Suppressor macrophage treated with lipopolysaccharide for 1 hour (primary cell): Measurements from ENCODE around the gene PIK3R2.

Experiments
- DNase-seq, 3 donors: peaks; one replicate each; pipeline ENCODE4 v3.0.0-alpha.2; 2020 to 2022

PIK3R2 gene

GRCh38 chr19:18174983-18175382 lies 22.0 kb downstream of the PIK3R2 start:
- no peak for DNase-seq

- peak; percentile 39 to 63 (median 53) for DNase-seq
Measured at GRCh38 chr19:18176367-18177310, 23.7 kb downstream of the PIK3R2 start.

DNA sequence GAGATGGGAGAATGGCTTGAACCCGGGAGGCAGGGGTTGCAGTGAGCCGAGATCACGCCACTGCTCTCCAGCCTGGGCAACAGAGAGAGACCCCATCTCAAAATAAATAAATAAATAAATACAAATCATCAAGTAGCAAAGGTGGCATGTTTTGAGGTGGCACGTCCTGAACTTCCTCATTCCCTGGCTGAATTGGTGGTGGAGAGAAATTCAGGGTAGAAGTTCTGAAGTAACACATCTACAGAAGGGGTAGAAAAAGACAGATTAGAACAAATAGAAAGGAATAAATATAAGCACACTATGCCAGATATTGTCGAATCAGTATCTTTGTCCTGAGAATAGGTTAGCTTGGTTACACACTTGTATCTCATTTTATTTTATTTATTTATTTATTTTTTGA lies 27.0 kb downstream of the PIK3R2 start:
- DNase-seq = no peak

DNA sequence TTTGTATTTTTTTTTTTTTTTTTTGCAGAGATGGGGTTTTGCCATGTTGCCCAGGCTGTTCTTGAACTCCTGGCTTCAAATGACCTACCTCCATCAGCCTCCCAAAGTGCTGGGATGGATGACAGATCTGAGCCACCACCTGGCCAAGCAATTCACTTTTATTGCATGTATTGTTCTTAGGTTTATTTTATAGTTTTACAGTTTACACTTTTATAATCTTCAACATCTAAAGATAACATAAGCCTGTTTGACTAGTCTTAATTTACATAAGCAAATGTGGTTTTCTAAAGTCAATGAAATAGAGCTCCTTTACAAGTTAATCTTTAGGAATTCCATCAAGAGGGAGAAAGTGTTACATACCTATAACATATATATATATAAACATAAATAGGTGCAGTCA lies 30.6 kb downstream of the PIK3R2 start:
- DNase-seq = no peak

DNA sequence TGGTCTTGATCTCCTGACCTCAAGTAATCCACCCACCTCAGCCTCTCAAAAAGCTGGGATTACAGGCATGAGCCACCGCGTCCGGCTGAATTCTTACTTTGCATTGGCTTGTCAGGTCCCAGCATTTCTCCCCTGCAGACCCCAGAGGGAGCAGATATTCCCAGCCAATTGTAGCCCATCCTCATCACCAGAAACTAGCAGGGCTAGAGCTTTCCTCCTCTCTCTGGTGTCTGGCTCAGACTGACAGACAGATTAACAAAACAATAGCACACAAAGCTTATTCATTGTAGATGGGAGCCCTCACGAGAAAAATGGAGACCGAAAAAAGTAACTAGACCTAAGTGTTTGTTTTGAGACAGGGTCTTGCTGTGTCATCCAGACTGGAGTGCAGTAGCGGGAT lies 32.6 kb downstream of the PIK3R2 start:
- DNase-seq = no peak

DNA sequence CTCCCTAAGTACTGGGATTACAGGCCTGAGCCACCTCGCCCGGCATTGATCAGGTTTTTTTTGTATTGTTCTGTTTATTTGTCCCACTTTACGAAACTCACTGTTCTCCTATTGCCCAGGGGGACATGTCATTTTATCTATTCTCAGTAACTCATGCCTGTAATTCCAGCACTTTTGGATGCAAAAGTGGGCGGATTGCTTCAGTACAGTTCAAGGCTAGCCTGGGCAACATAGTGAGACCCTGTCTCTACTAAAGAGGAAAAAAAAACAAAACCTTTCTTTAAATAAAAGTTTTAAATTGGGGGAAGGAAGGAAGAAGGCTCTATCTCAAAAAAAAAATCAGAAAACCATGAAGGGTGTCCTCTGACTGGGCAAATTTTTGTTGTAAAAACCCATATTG lies 37.3 kb downstream of the PIK3R2 start:
- DNase-seq = no peak

DNA sequence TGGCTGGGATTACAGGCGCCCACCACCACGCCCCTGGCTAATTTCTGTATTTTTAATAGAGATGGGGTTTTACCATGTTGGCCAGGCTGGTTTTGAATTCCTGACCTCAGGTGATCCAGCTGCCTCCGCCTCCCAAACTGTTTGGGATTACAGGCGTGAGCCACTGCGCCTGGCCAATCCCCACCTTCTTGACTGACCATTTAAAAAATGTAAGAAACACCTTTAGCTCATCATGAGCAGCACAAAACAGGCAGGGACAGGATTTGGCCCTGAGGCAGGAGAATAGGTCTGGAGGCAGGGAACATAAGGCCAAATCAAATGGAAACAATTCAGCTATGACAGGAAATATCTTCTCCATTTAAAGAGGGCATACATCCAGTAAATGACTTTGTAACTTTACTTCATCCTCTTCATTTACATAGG lies 38.7 kb downstream of the PIK3R2 start:
- no peak for DNase-seq

DNA sequence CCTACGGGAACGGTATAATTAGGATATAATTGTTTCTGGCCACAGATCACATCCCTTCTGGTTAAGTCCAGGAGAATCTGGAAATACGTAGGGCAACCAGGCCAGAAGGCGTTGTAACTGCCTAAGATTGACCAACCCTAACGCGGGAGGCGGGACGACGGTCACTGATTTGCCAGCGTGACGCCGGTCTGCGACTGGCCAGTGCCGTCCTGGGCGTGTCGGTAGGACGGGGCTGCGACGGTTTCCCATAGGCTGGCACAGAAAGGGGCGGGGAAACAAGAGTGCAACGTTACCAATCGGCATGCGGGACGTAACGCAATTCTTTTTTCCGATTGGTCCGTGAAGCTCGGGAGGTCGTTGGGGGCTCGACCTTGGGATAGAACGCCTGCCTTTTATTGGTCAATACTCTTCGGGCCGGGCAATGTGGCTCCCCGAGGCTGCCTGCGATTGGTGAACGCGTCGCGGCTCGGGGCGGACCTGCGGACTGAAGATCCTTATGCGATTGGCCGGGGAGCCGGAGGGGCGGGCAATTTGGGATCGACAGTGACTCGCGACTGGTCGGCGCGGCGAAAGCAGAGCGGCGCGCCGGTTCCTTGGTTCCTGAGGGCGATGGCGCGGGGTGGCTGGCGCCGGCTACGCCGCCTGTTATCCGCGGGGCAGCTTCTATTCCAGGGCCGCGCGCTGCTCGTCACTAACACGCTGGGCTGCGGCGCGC lies 39.9 kb downstream of the PIK3R2 start, which contains the start of gene MPV17L2:
TSS of gene MPV17L2 (plus strand) at position 546 of the 715 bp plus-strand sequence. CDS start at position 610, 64 bp downstream.
- DNase-seq = peak; percentile 99 to 100 (median 100)

DNA sequence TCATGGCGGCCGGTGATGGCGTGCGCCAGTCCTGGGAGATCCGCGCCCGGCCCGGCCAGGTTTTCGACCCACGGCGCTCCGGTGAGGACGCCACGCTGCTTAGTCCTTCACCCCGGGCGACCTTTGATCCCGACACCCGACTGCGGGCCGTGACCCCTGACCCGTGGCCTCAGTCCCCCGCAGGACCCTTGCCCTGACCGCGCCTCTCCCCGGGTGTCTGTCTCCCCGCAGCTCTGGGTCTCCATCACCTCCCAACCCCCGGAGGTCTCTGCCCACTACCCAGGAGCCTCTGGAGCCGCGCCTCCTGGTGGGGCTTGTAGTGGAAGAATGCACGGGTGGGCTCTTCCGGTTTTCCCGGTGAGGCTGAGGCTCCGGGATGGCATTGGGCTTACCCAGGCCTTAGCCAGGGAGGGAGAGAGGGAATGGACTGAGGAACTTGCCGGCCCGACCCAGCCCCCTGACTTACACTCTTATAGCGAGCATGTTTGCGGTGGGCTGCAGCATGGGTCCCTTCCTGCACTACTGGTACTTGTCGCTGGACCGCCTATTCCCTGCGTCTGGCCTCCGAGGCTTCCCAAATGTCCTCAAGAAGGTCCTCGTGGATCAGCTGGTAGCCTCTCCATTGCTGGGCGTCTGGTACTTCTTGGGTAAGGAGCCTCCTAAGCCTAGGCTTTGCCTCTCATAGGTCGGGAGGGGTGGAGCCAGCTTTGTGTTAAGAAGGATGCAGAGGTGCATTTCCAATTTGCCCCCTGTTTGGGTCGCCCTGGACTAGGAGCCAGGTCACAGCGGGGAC lies 40.6 kb downstream of the PIK3R2 start:
- peak in 1 of 3 donors; percentile 17 for DNase-seq

DNA sequence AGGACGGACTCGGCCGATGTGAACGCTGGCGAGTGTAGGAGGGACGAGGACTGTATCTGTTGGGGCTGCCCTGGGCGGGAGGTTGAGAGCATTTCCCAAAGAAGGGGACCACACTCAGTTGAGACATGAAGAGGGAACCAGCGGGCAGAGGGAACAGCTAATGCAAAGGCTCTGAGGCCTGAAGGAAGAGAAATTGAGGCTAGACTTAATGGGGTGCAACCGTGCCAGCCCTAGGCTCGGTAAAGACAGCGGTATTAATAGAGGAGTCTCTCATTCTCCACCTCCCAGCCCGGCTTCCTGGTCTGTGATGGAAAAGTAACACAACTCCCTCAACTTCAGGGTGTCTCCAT lies 41.2 kb downstream of the PIK3R2 start:
- no peak for DNase-seq

GRCh38 chr19:18194554-18195238 lies 41.7 kb downstream of the PIK3R2 start:
- peak; percentile 39 to 63 (median 50) for DNase-seq

GRCh38 chr19:18196511-18196845 lies 43.5 kb downstream of the PIK3R2 start:
- no peak for DNase-seq

DNA sequence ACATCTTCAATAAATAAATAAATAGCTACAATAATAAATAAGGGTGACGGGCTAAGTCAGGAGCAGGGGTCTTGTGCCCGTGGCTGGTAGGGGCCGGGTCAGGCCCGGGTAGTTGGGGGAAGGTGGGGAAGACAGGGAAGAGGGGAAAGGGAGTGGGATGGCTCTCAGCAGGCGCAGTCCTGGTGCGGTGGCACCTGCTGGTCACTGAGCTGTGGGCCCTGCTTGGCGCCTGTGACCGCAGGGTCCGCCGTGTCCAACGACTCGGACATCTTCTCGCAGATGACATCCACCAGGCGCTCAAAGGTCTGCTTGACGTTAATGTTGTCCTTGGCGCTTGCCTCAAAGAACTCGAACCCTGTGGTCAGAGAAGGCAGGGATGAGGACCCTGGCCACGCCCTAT lies 44.3 kb downstream of the PIK3R2 start:
- DNase-seq = no peak

GRCh38 chr19:18197941-18198340 lies 45.0 kb downstream of the PIK3R2 start:
- DNase-seq = no peak

DNA sequence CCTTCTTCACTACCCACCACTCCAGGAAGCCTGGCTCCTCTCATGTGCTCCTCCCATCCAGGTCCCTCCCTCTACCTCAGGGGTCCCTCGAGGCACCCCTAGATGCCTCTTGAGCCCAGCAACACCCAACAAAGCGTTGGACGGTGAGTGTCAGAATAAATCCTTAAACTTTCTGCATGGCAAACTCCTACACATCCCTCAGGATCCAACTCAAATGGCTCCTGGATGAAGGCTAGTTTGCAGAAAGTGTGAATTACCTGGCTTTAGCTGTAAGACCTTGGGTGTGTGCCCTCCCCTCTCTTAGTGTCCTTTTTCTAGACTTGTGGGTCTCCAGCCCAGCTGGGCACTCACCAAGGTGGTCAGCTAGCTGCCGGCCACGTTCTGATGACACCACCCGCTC lies 45.4 kb downstream of the PIK3R2 start:
- DNase-seq = no peak

DNA sequence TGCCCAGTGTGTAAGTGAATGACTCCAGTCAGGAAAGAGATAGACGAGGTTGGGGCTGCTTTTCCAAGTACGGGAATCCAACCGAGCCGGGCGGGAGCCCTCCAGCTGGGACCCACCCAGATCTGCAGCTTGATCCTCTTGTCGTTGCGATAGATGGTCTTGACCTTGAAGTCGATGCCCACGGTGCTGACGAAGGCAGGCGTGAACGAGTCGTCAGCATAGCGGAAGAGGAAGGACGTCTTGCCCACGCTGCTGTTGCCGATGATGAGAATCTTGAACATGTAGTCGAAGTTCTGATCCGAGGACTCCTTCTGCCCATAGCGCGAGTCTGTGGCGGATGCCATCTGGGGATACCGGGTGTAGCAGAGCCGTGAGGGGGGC lies 49.4 kb downstream of the PIK3R2 start:
- peak in 1 of 3 donors; percentile 26 for DNase-seq

DNA sequence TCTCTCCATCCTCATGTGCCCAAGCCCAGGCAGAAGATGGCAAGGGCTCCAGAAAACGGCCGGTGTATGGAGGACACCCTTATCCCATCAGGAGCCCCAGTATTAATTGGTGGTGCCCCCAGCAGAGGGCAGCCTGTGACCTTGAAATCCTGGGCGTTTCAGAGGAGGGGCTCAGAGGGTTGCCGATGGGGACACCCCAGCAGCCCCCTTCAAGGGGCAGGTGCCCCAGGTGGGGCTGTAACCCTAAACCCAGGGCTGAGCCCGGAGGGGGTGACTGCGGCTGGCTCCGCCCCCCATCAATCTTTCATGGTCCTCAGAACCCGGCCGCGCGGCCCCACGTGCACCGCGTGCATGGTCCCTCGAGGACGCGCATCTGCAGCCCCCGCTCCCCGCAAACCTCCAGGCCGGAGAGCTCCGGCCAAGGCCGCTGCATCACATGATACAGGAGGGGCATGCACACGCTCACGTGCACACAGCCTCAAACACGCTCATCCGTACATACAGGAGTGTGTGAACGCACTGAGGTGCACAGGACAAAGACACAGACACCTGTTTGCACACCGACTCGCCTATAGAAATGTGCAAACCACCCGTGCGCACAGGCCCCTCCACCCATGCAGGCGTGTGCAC lies 49.9 kb downstream of the PIK3R2 start:
- peak in 1 of 3 donors; percentile 37 for DNase-seq

DNA sequence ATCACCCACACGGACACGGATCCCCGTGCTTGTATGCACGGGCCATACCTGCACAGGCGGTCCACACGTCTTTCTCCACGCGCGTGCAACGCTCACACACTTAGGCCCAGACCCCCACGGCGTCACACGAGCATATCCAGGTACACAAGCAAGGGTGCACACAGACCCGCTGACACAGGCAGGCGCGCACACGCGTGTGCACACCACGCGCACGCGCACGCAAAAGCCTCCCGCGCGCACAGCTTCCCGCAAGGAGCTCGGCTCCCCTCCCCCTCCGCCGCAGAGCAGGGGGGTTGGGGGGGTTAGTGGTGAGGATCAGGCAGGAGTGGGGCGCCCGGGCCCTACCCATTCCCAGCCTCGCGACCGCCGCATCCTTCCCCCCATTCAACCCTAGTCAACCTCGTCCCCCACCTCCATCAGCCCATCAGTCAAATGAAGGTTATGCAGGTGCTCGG lies 50.5 kb downstream of the PIK3R2 start:
- DNase-seq = peak in 1 of 3 donors; percentile 36

DNA sequence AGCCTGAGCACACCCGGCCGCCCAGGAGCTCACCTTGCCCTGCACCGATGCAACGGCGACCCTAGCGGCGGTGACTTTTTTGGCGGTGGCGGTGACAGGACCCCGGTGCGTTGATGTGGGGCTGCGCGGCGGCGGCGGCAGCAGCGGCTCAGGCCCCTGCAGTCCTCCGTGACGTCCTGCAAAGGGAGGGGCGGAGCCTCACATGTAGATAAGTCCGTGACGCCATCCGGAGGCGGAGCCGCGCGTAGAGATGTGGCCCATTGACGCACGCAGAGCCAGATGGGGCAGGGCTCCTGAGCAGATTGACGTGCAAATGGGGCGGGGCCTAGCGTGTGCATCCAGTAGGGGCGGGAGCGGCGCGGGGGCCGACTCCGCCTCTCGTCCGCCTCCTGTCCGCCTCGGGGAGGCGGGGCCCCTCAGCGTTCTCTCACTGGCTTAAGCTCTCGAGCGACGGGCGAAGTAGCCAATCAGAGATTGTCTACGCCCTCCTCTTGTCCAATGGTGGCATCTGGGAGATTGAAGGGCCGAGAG lies 51.0 kb downstream of the PIK3R2 start, which contains the start of gene RAB3A:
TSS of gene RAB3A (minus strand) at position 180 of the 531 bp plus-strand sequence. CDS start 1,302 bp downstream, outside the sequence.
- DNase-seq = peak; percentile 100

GRCh38 chr19:18204394-18205199 lies 51.6 kb downstream of the PIK3R2 start:
- peak in 1 of 3 donors; percentile 26 for DNase-seq
